ENCODE results near the gene FMNL2. TPM values are rescaled to one million over a fixed set of nuclear protein-coding genes. Genes with fewer than 3 reads are reported as not detected.

FMNL2 gene
- polyA plus RNA-seq, 1 donor from 2014 or later = 86.5 TPM

DNA sequence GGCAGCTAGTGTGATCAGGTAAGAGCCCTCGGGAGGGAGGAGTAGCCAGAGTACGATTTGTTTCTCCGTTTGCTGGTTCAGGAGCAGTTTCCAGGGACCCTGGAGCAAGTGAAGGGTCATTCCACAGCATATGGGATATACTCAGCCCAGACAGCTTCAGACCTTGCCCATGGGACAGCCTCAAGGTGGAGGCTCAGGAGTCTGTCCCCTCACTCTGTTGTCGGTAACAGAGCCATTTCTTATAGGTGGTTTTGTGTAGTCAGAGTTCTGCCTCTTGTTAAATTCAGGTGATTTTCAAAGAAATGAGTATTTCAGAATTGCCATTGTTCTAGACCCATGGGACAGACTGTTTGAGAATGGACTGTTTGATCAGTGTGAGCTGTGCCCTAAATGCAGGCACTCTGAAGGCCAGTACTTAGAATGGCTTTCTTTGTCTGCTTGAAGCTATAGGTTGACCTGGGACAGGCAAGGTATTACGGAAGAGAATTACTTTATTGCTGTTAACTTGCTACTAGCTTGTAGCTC, 15.2 kb downstream of the FMNL2 start:
- TF ChIP-seq, protein P1, sequence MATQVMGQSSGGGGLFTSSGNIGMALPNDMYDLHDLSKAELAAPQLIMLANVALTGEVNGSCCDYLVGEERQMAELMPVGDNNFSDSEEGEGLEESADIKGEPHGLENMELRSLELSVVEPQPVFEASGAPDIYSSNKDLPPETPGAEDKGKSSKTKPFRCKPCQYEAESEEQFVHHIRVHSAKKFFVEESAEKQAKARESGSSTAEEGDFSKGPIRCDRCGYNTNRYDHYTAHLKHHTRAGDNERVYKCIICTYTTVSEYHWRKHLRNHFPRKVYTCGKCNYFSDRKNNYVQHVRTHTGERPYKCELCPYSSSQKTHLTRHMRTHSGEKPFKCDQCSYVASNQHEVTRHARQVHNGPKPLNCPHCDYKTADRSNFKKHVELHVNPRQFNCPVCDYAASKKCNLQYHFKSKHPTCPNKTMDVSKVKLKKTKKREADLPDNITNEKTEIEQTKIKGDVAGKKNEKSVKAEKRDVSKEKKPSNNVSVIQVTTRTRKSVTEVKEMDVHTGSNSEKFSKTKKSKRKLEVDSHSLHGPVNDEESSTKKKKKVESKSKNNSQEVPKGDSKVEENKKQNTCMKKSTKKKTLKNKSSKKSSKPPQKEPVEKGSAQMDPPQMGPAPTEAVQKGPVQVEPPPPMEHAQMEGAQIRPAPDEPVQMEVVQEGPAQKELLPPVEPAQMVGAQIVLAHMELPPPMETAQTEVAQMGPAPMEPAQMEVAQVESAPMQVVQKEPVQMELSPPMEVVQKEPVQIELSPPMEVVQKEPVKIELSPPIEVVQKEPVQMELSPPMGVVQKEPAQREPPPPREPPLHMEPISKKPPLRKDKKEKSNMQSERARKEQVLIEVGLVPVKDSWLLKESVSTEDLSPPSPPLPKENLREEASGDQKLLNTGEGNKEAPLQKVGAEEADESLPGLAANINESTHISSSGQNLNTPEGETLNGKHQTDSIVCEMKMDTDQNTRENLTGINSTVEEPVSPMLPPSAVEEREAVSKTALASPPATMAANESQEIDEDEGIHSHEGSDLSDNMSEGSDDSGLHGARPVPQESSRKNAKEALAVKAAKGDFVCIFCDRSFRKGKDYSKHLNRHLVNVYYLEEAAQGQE (IDR thresholded peaks at IDR 0.05; ENCODE audit: borderline replicate concordance) = no peak
- no peak for TF ChIP-seq SMC3 (conservative IDR thresholded peaks at IDR 0.05; ENCODE audit: poor library complexity)
- no peak for TF ChIP-seq TAF1 (IDR thresholded peaks at IDR 0.05; ENCODE audit: low read depth)
- TF ChIP-seq POLR2AphosphoS5 (IDR thresholded peaks at IDR 0.05) = no peak
- no peak for TF ChIP-seq RAD21 (conservative IDR thresholded peaks at IDR 0.05)
- no peak for TF ChIP-seq EZH2 (IDR thresholded peaks at IDR 0.05; ENCODE audit: borderline replicate concordance, insufficient read depth, low read length, poor library complexity, severe bottlenecking)
- TF ChIP-seq, protein P2, sequence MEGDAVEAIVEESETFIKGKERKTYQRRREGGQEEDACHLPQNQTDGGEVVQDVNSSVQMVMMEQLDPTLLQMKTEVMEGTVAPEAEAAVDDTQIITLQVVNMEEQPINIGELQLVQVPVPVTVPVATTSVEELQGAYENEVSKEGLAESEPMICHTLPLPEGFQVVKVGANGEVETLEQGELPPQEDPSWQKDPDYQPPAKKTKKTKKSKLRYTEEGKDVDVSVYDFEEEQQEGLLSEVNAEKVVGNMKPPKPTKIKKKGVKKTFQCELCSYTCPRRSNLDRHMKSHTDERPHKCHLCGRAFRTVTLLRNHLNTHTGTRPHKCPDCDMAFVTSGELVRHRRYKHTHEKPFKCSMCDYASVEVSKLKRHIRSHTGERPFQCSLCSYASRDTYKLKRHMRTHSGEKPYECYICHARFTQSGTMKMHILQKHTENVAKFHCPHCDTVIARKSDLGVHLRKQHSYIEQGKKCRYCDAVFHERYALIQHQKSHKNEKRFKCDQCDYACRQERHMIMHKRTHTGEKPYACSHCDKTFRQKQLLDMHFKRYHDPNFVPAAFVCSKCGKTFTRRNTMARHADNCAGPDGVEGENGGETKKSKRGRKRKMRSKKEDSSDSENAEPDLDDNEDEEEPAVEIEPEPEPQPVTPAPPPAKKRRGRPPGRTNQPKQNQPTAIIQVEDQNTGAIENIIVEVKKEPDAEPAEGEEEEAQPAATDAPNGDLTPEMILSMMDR (IDR thresholded peaks at IDR 0.05; ENCODE audit: poor library complexity, severe bottlenecking) = no peak
- no peak for TF ChIP-seq EP300 (conservative IDR thresholded peaks at IDR 0.05; ENCODE audit: poor library complexity, severe bottlenecking)
- no peak for TF ChIP-seq MXI1 (conservative IDR thresholded peaks at IDR 0.05; ENCODE audit: poor library complexity, severe bottlenecking)
- no peak overlapping the region for H2AFZ ChIP-seq (ENCODE audit: low read depth, low read length)
- no peaks in the 10 kb centered on the region for H3F3A ChIP-seq (ENCODE audit: insufficient read depth, low read length, poor library complexity, severe bottlenecking)
- H3K79me2 ChIP-seq (replicated peaks; ENCODE audit: insufficient read depth, low read length) = peaks cover 36% of the 10 kb centered on the region
- no peak overlapping the region for H3K4me2 ChIP-seq (ENCODE audit: low read length)
- no peaks in the 10 kb centered on the region for H3K36me3 ChIP-seq (ENCODE audit: insufficient read depth, low read length)
- H3K27me3 ChIP-seq (ENCODE audit: insufficient read depth, low read depth, low read length) = no peaks in the 10 kb centered on the region
- H3K27ac ChIP-seq (ENCODE audit: low read length) = no peak overlapping the region
- no peaks in the 10 kb centered on the region for H4K20me1 ChIP-seq (ENCODE audit: insufficient read depth)
- no peaks in the 10 kb centered on the region for H3K9me3 ChIP-seq (ENCODE audit: low read length)
- H3K4me3 ChIP-seq (ENCODE audit: low read length) = no peak overlapping the region
- no peak overlapping the region for H3K9ac ChIP-seq (ENCODE audit: low read length)
- no peaks in the 10 kb centered on the region for H3K9me2 ChIP-seq (ENCODE audit: insufficient read depth, low read length)

DNA sequence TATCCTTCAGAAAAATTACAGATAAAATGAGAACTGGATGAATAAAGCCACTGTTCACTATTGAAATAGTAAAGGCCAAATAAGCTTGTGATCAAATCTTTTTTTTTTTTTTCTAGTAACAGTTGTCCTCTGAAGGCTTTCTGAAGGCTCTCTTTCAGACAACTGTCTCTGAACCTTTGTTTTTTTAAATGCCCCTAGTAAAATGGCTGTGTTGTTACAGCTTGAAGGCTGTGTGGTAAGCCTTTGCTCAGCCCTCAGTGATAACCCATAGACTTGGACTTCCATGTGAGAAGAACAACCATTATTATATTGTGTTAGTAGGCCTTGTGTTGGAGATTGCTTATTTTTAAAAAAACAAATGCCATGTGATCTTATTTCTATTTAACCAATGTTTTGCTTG, 17.6 kb downstream of the FMNL2 start:
- no peaks in the 10 kb centered on the region for H3K9me3 ChIP-seq (ENCODE audit: low read length)
- H3K4me2 ChIP-seq (ENCODE audit: low read length) = no peak overlapping the region
- H3K4me3 ChIP-seq (ENCODE audit: low read length) = no peak overlapping the region
- peaks cover 36% of the 10 kb centered on the region for H3K79me2 ChIP-seq (replicated peaks; ENCODE audit: insufficient read depth, low read length)
- no peaks in the 10 kb centered on the region for H3K36me3 ChIP-seq (ENCODE audit: insufficient read depth, low read length)
- TF ChIP-seq EP300 (conservative IDR thresholded peaks at IDR 0.05; ENCODE audit: poor library complexity, severe bottlenecking) (no peak), EZH2 (IDR thresholded peaks at IDR 0.05; ENCODE audit: borderline replicate concordance, insufficient read depth, low read length, poor library complexity, severe bottlenecking) (no peak), RAD21 (conservative IDR thresholded peaks at IDR 0.05) (no peak), SMC3 (conservative IDR thresholded peaks at IDR 0.05; ENCODE audit: poor library complexity) (no peak), POLR2AphosphoS5 (IDR thresholded peaks at IDR 0.05) (no peak), TAF1 (IDR thresholded peaks at IDR 0.05; ENCODE audit: low read depth) (no peak), MXI1 (conservative IDR thresholded peaks at IDR 0.05; ENCODE audit: poor library complexity, severe bottlenecking) (no peak)
- TF ChIP-seq, protein P1 (IDR thresholded peaks at IDR 0.05; ENCODE audit: borderline replicate concordance) = no peak
- TF ChIP-seq, protein P2 (IDR thresholded peaks at IDR 0.05; ENCODE audit: poor library complexity, severe bottlenecking) = no peak
- H3K27ac ChIP-seq (ENCODE audit: low read length) = no peak overlapping the region
- H3K27me3 ChIP-seq (ENCODE audit: insufficient read depth, low read depth, low read length) = no peaks in the 10 kb centered on the region
- no peaks in the 10 kb centered on the region for H3F3A ChIP-seq (ENCODE audit: insufficient read depth, low read length, poor library complexity, severe bottlenecking)
- no peak overlapping the region for H2AFZ ChIP-seq (ENCODE audit: low read depth, low read length)
- H3K9ac ChIP-seq (ENCODE audit: low read length) = no peak overlapping the region
- no peaks in the 10 kb centered on the region for H3K9me2 ChIP-seq (ENCODE audit: insufficient read depth, low read length)
- no peaks in the 10 kb centered on the region for H4K20me1 ChIP-seq (ENCODE audit: insufficient read depth)
